SU-DHL-6 (cell line): ENCODE measurements around the gene TNFAIP8.
A peak's percentile ranks its signal among the peaks of the same experiment; 100 is the strongest.

Experiments used
- H2AFZ ChIP-seq: fragments of 200-600 bp; sonication (generic); 2 replicates; pipeline ENCODE4 v1.6.1; 2014; ENCODE audit warnings: low read depth, mild to moderate bottlenecking, moderate library complexity, mixed read lengths, antibody characterized with exemption, low read length; ENCODE audit not compliant: severe bottlenecking
- H3F3A ChIP-seq: fragments of 200-600 bp; shearing (Covaris generic); 2 replicates; pipeline ENCODE4 v1.6.0; 2016; ENCODE audit warnings: antibody characterized with exemption, mild to moderate bottlenecking; ENCODE audit not compliant: insufficient read depth
- H3K27ac ChIP-seq: fragments of 200-600 bp; sonication (generic); 2 replicates; pipeline ENCODE4 v1.5.1; 2016; ENCODE audit warnings: low read depth, mild to moderate bottlenecking, low read length, moderate library complexity, mixed read lengths
- H3K27me3 ChIP-seq: fragments of 200-600 bp; sonication (generic), shearing (Covaris generic); 2 replicates; pipeline ENCODE4 v1.6.0; 2014; ENCODE audit warnings: mild to moderate bottlenecking, low read length
- H3K36me3 ChIP-seq: fragments of 200-600 bp; sonication (generic); 2 replicates; pipeline ENCODE4 v1.6.1; 2014; ENCODE audit warnings: mild to moderate bottlenecking, low read length, mixed read lengths
- H3K4me2 ChIP-seq: fragments of 300-600, 200-600 bp; shearing (Covaris generic), sonication (generic); 2 replicates; pipeline ENCODE4 v1.6.0; 2014; ENCODE audit warnings: low read length, low read depth, mild to moderate bottlenecking; ENCODE audit not compliant: poor library complexity, severe bottlenecking
- H3K4me3 ChIP-seq: fragments of 200-600 bp; sonication (generic); 2 replicates; pipeline ENCODE4 v1.5.1; 2014; ENCODE audit warnings: antibody characterized with exemption, low read length, mild to moderate bottlenecking, mixed read lengths; ENCODE audit not compliant: insufficient read depth, poor library complexity, severe bottlenecking
- H3K79me2 ChIP-seq: fragments of 200-600 bp; sonication (generic); 2 replicates; pipeline ENCODE4 v1.6.1; 2014; ENCODE audit warnings: mild to moderate bottlenecking, low read length, moderate library complexity; ENCODE audit not compliant: insufficient read depth
- H3K9ac ChIP-seq: fragments of 200-600 bp; sonication (generic); 2 replicates; pipeline ENCODE4 v1.7.0; 2014; ENCODE audit warnings: mild to moderate bottlenecking, low read length
- H3K9me2 ChIP-seq: fragments of 200-600 bp; sonication (generic); replicated peaks from 2 replicates; pipeline ENCODE4 v1.6.1; 2014; ENCODE audit warnings: low read length; ENCODE audit not compliant: insufficient read depth
- H3K9me3 ChIP-seq: fragments of 200-600 bp; sonication (generic); 2 replicates; pipeline ENCODE4 v1.6.1; 2014; ENCODE audit warnings: low read length, mixed read lengths; ENCODE audit not compliant: insufficient read depth
- H4K20me1 ChIP-seq: fragments of 200-600 bp; sonication (generic); 2 replicates; pipeline ENCODE4 v1.6.1; 2014; ENCODE audit warnings: low read depth, mild to moderate bottlenecking, antibody characterized with exemption, low read length, moderate library complexity, mixed read lengths
- CTCF ChIP-seq: fragments of 200-600 bp; sonication (generic); IDR thresholded peaks from one replicate; pipeline ENCODE4 v1.5.1; 2017; ENCODE audit warnings: antibody characterized with exemption, mild to moderate bottlenecking, low read length, moderate library complexity; ENCODE audit not compliant: insufficient read depth, poor library complexity, severe bottlenecking
- EZH2phosphoT487 ChIP-seq: fragments of 200-600 bp; sonication (generic), shearing (Covaris generic); conservative IDR thresholded peaks from 2 replicates; pipeline ENCODE4 v1.6.1; 2018; ENCODE audit warnings: mild to moderate bottlenecking, antibody characterized with exemption, low read length, moderate library complexity, mixed read lengths

Gene TNFAIP8

GRCh38 chr5:119363936-119364335 is 8.1 kb downstream of the TNFAIP8 start:
- Histone ChIP-seq H3K4me2 (no peak overlapping the region), H3K79me2 (peaks cover 100% of the 10 kb centered on the region), H3K9me2 (no peaks in the 10 kb centered on the region), H2AFZ (no peak overlapping the region), H3K27me3 (no peaks in the 10 kb centered on the region), H3K4me3 (no peak overlapping the region), H3K36me3 (no peaks in the 10 kb centered on the region), H3K9me3 (no peaks in the 10 kb centered on the region), H3F3A (peaks cover 12% of the 10 kb centered on the region; the same call in 1 of the 2 replicates), H3K27ac (no peak overlapping the region), H3K9ac (no peak overlapping the region), H4K20me1 (peaks cover 35% of the 10 kb centered on the region)
- TF ChIP-seq CTCF (no peak), EZH2phosphoT487 (no peak)

- peak overlapping the region; percentile 44 for H3K4me2 ChIP-seq
- peaks cover 36% of the 10 kb centered on the region for H4K20me1 ChIP-seq
- peaks cover 12% of the 10 kb centered on the region; the same call in 1 of the 2 replicates for H3F3A ChIP-seq
- 0 out of 2 replicates have a peak overlapping the region, but pooled peaks have one; percentile 8 for H3K9ac ChIP-seq
- H2AFZ ChIP-seq, result no peak overlapping the region
- peaks cover 100% of the 10 kb centered on the region for H3K79me2 ChIP-seq
- H3K27ac ChIP-seq, result peak overlapping the region; percentile 57
- no peak for TF ChIP-seq CTCF
- no peak for TF ChIP-seq EZH2phosphoT487
- H3K4me3 ChIP-seq, result no peak overlapping the region
- no peaks in the 10 kb centered on the region for H3K9me2 ChIP-seq
- no peaks in the 10 kb centered on the region for H3K27me3 ChIP-seq
- peaks cover 10% of the 10 kb centered on the region; the same call in 1 of the 2 replicates for H3K36me3 ChIP-seq
- H3K9me3 ChIP-seq, result no peaks in the 10 kb centered on the region
Observed at GRCh38 chr5:119365847-119366539, 10.2 kb downstream of the TNFAIP8 start.

GRCh38 chr5:119366540-119366881 is 10.7 kb downstream of the TNFAIP8 start:
- peak overlapping the region; percentile 57 for H3K27ac ChIP-seq
- H3K9ac ChIP-seq, result peak overlapping the region; percentile 1; the same call in 1 of the 2 replicates

More at GRCh38 chr5:119366540-119366881, 10.7 kb downstream of the TNFAIP8 start:
- H4K20me1 ChIP-seq, result peaks cover 41% of the 10 kb centered on the region
- no peaks in the 10 kb centered on the region for H3K9me3 ChIP-seq
- peak overlapping the region; percentile 44 for H3K4me2 ChIP-seq
- TF ChIP-seq CTCF, result no peak
- TF ChIP-seq EZH2phosphoT487, result no peak
- H3K4me3 ChIP-seq, result no peak overlapping the region
- H3K9me2 ChIP-seq, result no peaks in the 10 kb centered on the region
- H3F3A ChIP-seq, result peaks cover 12% of the 10 kb centered on the region; the same call in 1 of the 2 replicates
- H3K36me3 ChIP-seq, result peaks cover 12% of the 10 kb centered on the region; the same call in 1 of the 2 replicates
- H3K79me2 ChIP-seq, result peaks cover 100% of the 10 kb centered on the region
- H2AFZ ChIP-seq, result no peak overlapping the region
- H3K27me3 ChIP-seq, result no peaks in the 10 kb centered on the region
